HG03457 (cell line): Measurements from ENCODE around the gene RNF212.
A peak's percentile ranks its signal among the peaks of the same experiment; 100 is the strongest.
"Not testable (repeated sequence)": the region's sequence is repeated elsewhere in the genome, so short reads cannot be mapped to it uniquely, and the experiment has no call there.

ENCODE experiments used
- ATAC-seq: cut with Tn5 transposase; IDR thresholded peaks from one replicate; pipeline ENCODE4 v1.9.1; 2021; ENCODE audit warnings: moderate number of reproducible peaks; ENCODE audit not compliant: unreplicated experiment

Gene RNF212

GRCh38 chr4:1113311-1114009 lies at the start of gene RNF212:
RNF212 (minus strand) TSS chr4:1113564; CDS start chr4:1113464, 100 bp downstream.
- ATAC-seq, result no peak

- ATAC-seq, result no peak
Observed at GRCh38 chr4:1160351-1160750, 47.0 kb upstream of the RNF212 start.

- ATAC-seq, result no peak
Observed at GRCh38 chr4:1156069-1156468, 42.7 kb upstream of the RNF212 start.

GRCh38 chr4:1155314-1155713 lies 42.0 kb upstream of the RNF212 start:
- no peak for ATAC-seq

GRCh38 chr4:1154523-1155182 lies 41.3 kb upstream of the RNF212 start:
- ATAC-seq, result no peak

GRCh38 chr4:1154126-1154522 lies 40.8 kb upstream of the RNF212 start:
- no peak for ATAC-seq

GRCh38 chr4:1153567-1154090 lies 40.3 kb upstream of the RNF212 start:
- ATAC-seq, result no peak

GRCh38 chr4:1152290-1152689 lies 38.9 kb upstream of the RNF212 start:
- no peak for ATAC-seq

GRCh38 chr4:1151541-1151940 lies 38.2 kb upstream of the RNF212 start:
- no peak for ATAC-seq

GRCh38 chr4:1150875-1151274 lies 37.5 kb upstream of the RNF212 start:
- no peak for ATAC-seq

GRCh38 chr4:1139860-1140259 lies 26.5 kb upstream of the RNF212 start:
- ATAC-seq, result no peak

- ATAC-seq, result no peak
Observed at GRCh38 chr4:1137850-1138249, 24.5 kb upstream of the RNF212 start.

- no peak for ATAC-seq
Observed at GRCh38 chr4:1137063-1137776, 23.9 kb upstream of the RNF212 start.

GRCh38 chr4:1136048-1136447 lies 22.7 kb upstream of the RNF212 start:
- ATAC-seq, result no peak

GRCh38 chr4:1133033-1133432 lies 19.7 kb upstream of the RNF212 start:
- ATAC-seq, result no peak

- peak; percentile 63 for ATAC-seq
Observed at GRCh38 chr4:1130316-1131186, 17.2 kb upstream of the RNF212 start.

GRCh38 chr4:1126506-1126905 lies 13.1 kb upstream of the RNF212 start:
- no peak for ATAC-seq

GRCh38 chr4:1125466-1125865 lies 12.1 kb upstream of the RNF212 start:
- not testable (repeated sequence) for ATAC-seq

GRCh38 chr4:1124818-1125217 lies 11.5 kb upstream of the RNF212 start:
- no peak for ATAC-seq

- ATAC-seq, result no peak
Observed at GRCh38 chr4:1122505-1122904, 9.1 kb upstream of the RNF212 start.

- no peak for ATAC-seq
Observed at GRCh38 chr4:1116838-1117237, 3.5 kb upstream of the RNF212 start.
